Hematopoietic multipotent progenitor cell treated with erythropoietin and hydrocortisone succinate and interleukin-3 and kit ligand, for 4 days (in vitro differentiated cells): Measurements from ENCODE around the gene PIGR.
"Not testable (repeated sequence)": the region's sequence is repeated elsewhere in the genome, so short reads cannot be mapped to it uniquely, and the experiment has no call there.

Experiments used
- DNase-seq: peaks from one replicate; pipeline ENCODE4 v3.0.0-alpha.2; 2015

Gene PIGR

DNA sequence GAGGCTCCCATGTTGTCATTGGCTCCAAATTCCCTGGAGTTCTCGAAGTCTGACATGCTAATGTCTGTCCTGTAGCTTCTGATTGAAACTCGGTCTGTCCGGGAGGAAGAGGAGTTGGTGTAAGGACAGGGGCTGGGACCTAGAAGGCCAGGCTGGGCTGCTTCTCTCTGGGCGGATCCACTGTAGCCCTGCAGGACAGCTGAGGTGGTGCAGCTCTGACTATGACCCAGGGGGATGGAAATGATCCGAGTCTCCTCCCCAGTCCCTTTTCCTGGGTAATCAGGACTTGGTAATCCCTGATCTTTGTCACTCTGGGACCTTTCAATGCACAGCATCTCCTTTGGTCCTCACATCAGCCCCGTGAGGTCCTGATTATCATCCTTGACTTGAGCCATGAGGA is 14.6 kb downstream of the PIGR start:
- no peak for DNase-seq

DNA sequence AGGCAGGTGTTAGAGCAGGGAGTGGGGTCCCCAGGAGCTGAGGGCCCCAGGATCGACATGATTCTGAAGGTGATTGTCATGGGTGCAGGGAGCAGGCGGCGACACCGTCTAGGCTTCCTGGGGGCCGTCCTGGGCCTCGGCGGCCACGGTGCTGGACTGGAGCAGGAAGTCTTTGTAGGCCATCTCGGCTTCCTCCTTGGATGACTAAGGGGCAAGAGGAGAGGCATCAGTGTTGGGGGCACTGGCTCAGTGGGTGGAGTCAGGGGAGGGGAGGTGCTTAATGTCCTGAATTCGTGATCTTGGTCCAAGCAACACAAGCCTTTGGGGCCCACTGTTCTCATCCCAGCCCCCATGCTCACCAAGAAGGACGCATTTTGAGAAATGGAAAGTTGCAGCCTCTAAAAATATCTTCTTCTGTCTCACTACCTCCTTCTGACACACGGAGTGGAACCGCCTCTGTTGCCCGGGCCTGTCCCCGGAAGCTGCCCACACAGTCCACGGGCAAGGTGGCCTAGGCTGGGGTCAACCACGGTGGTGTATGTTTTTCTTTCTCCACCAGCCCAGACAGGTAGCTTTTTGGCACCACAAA is 16.0 kb downstream of the PIGR start:
- peak; percentile 36 for DNase-seq

DNA sequence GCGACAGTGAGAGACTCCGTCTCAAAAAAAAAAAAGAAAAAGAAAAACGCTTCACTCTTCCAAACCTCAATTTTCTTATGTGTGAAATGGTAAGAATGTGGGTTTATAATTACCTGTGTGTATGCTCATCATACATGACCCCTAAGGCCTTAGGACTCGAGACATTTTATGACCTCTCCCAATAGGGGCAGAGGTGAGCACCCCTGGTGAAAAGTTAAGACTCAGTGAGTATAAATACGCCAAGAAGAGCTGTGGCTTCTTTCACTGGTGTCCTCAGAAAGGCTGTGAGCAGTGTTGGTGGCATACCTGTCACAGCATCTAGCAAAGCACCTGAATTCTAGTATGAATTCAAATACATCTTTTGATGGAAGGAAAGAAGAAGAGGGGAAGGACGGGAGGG is 16.7 kb downstream of the PIGR start:
- no peak for DNase-seq

DNA sequence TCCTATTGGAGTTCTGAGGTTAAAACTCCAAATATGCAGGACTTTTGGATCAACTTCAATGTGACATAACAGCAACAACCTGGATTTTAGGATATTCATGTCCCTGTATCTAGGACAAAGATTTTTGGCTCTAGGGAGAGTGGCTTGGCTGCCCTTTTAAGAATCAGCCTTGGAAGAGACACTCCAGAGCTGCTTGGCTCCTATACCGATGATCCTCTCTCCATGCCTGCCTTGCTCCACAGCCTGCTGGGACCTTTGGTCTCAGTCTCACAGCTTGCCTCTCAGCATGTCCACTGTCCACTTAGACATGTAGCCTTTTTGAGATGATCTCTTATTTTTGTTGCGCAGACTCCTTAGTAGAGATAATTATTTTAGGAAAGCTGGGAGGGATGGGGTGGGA is 20.0 kb downstream of the PIGR start:
- no peak for DNase-seq

DNA sequence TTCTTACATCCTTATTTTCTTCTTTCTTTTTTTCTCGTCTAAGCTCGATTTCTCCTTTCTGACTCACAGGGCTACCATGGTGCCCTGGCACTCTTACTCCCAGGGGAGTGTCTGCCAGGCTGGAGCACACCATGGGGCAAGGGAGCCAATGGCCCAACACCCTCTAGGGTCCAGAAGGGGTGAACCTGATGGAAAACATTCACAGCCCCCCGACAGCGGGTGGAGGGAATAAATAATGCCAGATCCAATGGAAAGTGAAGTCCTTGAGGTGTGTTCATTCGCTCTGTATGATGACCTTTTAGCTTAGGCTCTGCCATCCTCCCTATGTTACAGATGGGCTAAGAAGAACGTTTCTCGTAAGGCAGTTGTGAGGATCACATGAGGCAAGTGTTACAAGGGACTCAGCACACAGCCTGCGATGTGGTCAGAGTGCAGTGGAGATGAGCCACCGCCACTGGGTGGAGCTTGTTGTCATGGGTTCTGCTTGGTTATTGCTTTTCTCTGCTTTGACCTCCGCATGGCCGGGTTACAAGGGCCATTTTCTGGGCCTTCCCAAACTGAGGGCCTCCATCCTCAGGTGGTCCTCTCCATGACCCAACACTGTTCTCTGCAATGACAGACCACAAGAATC is 21.0 kb downstream of the PIGR start:
- peak; percentile 75 for DNase-seq

DNA sequence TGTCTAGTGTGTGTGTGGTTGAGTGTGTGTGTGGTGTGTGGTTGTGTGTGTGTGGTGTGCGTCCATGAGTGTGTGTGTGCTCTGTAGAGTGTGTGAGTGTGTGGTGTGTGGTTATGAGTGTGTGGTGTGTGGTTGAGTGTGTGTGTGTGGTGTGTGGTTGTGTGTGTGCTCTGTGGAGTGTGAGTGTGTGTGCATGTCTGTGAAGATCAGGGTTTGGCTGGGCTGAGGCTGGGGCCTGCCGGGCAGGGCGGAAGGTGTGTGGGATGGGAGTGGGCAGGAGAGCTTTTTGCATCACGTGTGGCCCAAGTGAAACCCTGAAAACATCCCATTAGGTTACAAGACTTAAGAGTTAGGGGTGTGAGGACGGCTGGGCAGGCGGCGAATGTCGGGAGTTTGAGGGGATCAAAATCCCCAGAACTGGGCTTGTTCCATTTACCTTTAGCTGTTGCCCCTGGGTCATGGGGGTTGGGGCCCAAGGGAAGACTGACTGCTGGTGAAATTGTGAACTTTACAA is 21.6 kb downstream of the PIGR start:
- DNase-seq, result no peak

DNA sequence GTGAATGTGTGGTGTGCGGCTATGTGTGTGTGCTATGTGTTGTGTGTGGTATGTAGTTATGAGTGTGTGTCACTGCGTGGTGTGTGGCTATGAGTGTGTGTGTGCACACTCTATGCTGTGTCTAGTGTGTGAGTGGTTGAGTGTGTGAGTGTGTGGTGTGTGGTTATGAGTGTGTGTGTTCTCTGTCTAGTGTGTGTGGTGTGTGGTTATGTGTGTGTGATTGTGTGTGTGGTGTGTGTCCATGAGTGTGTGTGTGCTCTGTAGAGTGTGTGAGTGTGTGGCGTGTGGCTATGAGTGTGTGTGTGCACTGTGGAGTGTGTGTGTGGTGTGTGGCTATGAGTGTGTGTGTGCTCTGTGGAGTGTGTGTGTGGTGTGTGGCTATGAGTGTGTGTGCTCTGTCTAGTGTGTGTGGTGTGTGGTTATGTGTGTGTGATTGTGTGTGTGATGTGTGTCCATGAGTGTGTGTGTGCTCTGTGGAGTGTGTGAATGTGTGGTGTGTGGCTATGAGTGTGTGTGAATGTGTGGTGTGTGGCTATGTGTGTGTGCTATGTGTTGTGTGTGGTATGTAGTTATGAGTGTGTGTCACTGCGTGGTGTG is 22.2 kb downstream of the PIGR start:
- not testable (repeated sequence) for DNase-seq

DNA sequence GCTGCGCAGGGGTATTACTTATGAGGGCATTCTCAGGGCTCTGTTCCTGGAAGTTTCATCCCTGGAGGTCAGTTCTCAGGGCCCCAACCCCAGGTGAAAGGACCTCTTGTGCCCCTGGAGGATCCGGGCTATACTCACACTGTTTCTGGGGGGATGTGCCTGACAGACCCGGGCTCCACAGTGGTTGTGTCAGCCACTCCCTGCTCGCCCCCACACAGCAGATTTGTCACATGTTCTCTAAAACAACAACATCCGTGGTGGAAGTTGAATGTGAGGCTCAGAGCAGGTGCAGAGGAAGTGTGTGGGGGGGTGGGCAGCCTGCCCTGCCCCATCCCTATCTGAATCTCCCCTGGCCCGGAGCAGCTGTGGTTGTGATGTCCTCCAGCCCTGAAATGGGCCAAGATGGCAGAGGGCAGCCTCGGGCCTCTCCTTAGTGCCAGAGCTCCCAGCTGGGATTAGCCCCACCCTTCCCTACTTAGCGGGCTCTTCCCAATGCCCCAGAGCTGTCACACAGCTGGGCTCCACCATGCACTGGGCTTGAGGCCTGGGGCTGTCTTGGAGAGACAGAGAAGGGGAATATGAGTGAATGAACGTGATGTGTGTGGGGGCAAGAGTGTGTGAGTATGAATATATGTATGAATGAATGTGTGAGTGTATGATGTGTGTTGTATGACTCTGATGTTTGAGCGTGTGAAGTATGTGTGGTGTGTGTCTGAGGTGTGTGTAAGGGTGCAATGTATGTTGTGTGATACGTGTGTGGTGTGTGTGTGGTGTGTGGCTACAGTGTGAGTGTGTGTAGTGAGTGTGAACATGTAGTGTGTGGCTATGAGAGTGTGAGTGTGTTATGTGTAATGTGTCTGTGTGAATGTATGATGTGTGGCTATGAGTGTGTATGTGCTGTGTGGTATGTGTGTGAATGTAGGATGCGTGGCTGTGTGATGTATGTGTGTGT is 23.0 kb downstream of the PIGR start:
- DNase-seq, result peak; percentile 66

DNA sequence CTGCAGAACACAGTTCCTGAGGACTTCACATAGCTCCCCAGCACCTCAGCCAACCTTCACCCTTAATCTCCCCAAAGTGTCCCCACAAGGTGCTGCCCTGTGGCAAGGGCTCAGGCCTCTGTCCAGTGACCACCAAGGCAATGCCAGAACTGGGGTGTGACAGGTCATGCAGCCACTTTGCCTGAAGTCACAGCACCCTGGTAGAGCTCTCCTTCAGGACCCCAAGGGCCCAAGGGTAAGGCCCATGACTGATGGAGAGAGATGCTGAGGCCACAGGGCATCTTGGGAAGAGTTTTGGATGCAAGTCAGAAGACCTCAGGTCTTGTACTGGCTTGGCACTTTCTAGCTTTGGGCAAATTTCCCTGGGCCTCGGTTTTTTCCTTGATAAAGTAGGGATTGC is 23.7 kb downstream of the PIGR start:
- no peak for DNase-seq

DNA sequence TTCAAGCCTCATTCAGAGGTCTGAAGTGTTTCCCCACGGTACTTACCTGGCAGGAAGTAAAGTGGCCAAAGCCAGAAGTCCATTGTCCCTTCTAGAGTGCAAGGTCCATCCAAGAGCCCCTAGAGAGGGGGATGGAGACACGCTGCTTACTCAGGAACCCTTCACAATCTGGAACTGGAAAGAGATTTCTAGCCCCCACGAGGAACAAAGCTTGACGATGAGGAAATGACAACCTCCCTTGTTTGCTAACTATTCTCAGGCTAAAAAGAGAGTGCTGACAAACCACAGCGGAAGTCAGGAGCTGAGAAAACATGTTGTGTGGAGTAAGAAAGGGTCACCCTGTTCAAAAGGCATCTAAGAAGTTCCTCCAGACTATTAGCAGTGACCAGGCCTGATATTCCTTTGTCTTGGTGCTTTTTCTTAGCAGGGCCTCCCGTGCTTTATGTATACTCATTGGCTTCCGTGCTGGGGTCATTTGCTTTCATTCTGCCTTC is 24.4 kb downstream of the PIGR start, which contains the start of gene FCMR:
TSS of gene FCMR (minus strand) at position 170 of the 494 bp plus-strand sequence. CDS start at position 83, 87 bp downstream.
- DNase-seq, result peak; percentile 76

DNA sequence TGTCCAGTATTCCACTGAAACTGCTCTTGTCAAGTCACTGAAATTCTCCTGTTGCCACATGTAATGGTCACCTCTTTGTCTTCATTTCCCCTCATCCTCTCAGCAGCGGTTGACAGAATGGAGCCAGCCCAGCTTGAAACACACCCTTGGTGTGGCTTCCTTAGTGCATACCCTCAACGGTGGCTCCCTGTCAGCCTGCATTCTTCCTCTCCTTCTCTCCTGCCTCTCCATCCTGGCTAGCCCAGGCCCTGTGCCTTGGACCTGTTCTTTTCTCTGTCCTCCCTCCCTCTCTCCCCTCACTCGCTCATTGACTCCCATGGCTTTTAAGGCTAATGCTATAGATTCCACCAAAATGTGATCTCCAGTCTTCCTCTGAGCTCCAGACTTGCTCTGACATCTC is 28.2 kb downstream of the PIGR start:
- no peak for DNase-seq

DNA sequence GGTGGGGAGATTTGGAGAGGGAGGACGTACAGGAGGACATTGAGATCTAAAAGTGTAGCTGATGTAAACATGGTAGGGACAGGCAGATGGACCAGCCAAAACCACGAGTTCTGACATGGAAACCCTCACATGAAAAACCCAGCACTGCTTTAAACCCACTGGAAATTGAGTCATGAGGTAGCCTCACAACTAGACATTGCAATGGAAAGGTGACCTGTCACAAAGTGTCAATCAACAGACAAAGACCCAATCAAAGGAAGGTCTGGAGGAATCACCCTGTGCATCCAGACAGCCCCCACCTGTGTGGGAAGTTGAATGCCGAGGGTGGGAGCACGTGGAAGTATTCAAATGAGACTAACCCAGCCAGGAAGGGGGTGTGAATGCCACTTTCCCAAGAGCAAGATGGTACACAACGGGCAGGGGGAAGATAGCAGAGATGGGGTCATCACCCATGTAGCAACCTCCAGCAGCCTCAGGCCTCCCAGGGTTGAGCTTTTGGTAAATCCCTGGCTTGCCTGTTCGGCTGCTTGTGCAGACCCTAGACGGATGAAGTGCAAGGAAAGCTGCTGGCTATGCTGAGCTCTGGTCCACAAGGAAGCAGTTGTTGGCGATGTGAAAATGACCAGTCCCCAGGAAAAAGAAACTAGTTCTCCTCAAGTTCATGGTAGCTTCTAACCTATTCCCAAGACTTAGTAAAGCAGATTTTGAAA is 30.1 kb downstream of the PIGR start:
- DNase-seq, result no peak

DNA sequence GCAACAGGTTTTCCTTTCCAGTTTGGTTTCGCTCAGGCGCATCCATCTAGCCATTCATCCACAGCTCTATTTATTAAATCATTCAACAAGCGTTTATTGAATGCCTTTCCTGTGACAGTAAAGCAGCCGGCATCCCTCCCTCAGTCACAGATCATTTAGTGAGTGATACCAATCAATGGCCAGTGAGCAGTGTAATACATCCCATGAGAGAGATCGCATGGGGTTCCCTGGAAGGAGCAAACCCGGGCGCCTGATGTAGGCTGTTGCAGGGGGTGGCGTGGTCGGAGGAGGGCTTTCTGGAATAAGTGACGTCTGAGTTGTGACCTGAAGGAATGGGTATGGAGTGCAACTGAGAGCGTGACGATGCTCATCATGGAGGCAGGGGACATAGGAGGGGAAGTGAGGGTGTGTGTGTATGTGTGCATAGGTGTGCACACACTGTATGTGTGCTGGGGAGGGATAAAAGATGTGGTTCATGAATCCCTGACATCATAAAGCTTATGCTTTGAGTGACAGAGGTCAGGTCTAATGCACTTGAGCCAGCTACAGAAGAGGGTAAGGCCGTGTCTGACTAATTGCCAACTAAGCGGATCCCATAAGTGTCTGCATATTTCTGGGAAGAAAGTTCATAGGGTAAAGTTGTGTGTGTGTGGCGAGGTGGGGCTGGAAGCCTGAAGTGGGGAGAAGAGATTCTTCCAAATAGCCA is 31.1 kb downstream of the PIGR start:
- no peak for DNase-seq

DNA sequence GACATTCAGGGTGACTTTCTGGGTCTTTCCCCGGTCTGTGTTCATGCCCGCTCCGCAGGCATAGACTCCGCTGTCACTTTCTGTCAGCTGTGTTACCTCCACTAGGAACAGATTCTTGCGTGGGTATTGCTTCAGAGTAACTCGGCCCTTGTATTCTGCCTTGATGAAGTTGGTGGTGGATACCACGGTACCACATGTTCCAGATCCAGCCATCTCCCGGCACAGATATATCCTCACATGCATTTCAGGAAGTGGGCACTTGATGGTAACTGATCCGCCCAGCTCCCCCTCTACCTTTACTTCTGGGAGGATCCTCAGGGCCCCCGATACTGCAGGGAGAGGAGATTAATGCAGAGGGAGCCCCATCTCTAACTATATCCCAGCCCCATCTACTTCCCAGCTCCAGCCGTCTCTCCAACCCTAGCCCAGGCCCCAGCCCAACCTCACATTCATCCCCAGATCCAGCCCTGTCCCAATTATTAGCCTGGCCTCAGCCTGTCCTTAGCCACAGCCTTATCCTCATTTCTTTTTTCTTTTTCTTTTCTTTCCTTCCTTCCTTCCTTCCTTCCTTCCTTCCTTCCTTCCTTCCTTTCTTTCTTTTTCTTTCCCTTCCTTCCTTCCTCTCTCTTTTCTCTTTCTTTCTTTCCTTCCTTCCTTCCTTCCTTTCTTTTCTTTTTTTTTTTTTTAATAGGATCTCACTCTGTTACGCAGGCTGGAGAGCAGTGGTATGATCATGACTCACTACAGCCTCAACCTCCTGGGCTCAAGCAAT is 32.3 kb downstream of the PIGR start:
- no peak for DNase-seq

DNA sequence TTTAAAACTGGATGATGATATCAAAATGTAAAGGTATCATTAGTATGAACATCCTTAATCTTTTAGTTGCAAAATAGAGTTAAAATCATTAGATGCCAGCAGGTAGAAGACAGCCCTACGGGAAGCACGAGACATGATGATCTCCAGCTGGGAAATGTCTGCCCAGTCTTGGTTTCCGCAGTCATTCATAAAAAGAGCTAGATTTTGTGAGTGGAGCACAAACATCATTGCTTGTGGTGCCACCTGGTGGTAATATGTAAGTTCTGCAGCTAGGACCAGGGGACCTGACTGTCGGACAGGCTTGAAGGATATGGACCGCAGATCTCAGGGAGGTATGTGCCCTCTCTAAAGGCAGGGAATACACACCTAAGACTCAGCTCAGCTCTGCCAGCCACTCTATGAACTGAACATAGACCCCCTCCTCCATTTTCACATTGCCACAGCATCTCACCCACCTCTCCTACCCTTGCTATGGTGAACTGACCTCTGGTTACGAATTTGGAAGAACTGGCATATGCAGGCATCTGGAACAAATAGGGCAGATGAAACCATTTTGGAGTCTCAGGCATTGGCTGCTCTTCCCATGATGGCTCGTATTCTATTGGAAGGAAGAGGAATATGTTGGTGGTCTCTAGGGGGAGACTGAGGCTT is 33.7 kb downstream of the PIGR start:
- peak; percentile 91 for DNase-seq

DNA sequence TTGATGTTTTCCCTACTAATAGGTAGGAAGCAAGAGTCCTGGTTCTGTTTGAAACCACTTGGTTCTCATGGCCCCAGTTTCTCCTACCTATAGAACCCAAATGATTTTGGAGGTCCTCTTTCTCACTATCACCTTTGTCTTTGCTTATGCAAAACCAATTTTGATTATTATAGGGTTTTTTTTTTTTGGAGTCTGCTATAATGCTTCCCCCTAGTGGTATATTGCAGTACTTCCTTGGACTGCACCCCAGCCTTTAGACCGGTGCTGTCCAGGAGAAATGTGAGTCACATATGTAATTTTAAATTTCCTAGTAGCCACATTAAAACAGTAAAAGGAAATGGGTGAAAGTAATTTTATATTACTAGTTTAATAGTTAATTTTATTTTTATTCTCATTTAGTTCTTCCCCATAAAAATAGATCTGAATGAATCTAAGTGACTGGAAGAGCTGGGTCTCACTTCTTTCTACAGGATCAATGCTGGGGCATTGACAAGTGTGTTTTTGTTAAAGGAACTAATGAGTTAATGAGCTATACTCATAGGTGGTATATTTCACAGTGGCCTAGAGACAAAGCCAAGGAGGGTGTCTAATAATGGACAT is 35.1 kb downstream of the PIGR start:
- peak; percentile 80 for DNase-seq

DNA sequence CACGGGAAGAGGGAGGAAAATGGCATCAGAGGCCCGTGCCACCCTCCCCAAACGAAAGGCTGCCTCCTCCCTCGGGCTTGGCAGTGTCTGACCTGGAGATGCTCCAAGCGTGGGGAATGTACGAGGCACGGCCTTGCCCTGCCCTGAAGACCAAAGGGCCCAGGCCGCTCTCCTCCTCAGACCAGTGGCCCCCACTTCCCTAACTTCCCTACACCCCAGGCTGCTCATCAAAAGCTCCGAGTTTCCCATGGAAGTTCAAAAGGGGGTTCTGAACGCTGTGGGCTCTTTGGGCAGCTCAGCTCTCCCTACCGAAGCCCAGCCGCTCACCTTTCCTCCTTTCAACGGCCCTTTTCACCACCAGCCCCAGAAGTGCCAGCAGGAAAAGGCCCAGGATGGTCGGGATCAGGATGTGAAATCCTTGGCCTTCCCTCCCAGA is 36.4 kb downstream of the PIGR start:
- no peak for DNase-seq

DNA sequence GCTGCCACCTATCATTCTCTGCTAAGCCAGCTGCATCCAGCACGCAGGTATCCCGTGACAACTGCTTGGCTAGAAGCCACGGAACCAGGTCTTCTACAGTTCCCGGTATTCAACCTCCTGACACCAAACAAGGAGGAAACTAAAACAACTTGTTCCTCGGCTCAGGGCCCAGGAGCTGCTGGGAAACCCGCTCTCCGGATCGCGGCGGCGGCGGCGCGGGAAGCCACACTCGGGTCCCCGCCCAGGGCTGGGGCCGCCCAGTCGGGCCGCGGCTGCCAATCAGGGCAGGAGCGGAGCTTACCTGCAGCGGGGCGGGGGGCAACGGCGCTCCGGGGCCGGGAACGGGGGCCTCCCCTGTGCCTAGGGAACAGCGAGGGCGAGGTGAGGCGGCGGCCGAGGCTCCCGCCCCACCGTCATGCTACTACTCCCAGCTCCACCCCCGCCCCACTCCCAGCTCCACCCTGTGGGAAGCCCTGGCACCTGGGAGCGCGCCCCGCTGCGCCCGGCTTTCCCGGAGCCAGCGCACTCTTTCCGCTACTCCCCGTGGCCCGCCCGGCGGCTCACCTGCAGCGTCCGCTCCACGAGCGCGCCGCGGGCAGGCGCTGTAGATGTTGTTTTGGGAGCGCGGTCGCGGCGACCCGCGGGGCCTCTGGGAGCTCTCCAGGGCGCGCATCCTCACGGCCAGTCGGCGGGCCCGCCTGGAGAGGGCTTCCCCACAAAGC is 36.9 kb downstream of the PIGR start:
- peak; percentile 38 for DNase-seq

DNA sequence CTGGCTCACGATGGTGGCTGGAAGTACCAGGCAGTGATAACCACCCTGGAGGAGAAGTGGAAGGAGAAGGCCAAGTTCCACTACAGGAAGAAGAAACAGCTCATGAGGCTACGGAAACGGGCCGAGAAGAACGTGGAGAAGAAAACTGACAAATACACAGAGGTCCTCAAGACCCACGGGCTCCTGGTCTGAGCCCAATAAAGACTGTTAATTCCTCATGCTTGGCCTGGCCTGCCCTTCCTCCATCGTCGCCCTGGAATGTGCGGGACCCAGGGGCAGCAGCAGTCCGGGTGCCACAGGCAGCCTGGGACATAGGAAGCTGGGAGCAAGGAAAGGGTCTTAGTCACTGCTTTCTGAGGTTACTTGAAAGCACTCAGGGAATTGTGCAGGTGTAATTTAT is 38.2 kb downstream of the PIGR start:
- DNase-seq, result no peak
